SK-N-DZ (cell line): ENCODE measurements around the gene GJB1.
"Not testable (repeated sequence)": the region's sequence is repeated elsewhere in the genome, so short reads cannot be mapped to it uniquely, and the experiment has no call there.

Experiments used
- DNase-seq: peaks from one replicate; pipeline ENCODE4 v3.0.0-alpha.2; 2015; ENCODE audit warnings: low spot score

Gene GJB1

GRCh38 chrX:71254092-71254963, 31.3 kb downstream of the GJB1 start, which contains the start of gene ZMYM3:
Gene ZMYM3 (minus strand): TSS chrX:71254140. CDS start chrX:71253255, 885 bp downstream.
- DNase-seq = peak; percentile 82

- no peak for DNase-seq
These were observed 33.0 kb downstream of the GJB1 start for GRCh38 chrX:71256051-71256450.

- no peak for DNase-seq
These were observed 33.8 kb downstream of the GJB1 start for GRCh38 chrX:71256856-71257255.

- DNase-seq = not testable (repeated sequence)
These were observed 45.6 kb downstream of the GJB1 start for GRCh38 chrX:71268624-71269023.

- DNase-seq = no peak
These were observed 46.9 kb downstream of the GJB1 start for GRCh38 chrX:71269801-71270395.

- not testable (repeated sequence) for DNase-seq
These were observed 49.3 kb downstream of the GJB1 start for GRCh38 chrX:71272313-71272712.
